NOMO-1 treated with dmso at 0.1 percent for 144 hours (cell line): ENCODE measurements around the gene POLDIP3.
"Not testable (repeated sequence)": the region's sequence is repeated elsewhere in the genome, so short reads cannot be mapped to it uniquely, and the experiment has no call there.

Experiments used
- DNase-seq: peaks from one replicate; lab custom pipeline; 2025; ENCODE audit not compliant: unreplicated experiment; lab: John Stamatoyannopoulos, UW

Gene POLDIP3

DNA sequence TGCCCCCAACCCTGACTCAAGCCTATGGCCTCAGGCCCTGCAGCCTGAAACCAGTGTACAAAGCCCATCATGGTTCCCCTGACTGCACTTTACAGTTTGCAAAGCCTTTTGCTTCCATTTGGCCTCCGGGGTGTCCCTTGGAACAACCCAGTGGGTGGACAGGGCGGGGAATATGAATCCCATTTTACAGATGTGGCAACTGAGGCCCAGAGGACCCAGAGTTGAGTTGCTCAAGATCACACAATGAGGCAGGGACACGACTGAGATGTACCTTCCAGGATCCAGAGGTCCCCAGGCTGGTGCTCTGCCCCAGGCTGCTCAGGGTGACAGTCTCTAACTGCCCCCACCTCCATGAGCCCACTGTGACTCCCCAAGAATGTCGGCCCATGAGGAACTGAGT is 5.4 kb upstream of the POLDIP3 start:
- no peak for DNase-seq

- no peak for DNase-seq
Measured at GRCh38 chr22:42619261-42620063, 4.8 kb upstream of the POLDIP3 start.

GRCh38 chr22:42617155-42617983 is 2.7 kb upstream of the POLDIP3 start:
- no peak for DNase-seq

GRCh38 chr22:42615860-42616175 is 1.1 kb upstream of the POLDIP3 start:
- not testable (repeated sequence) for DNase-seq

- DNase-seq: peak; percentile 97
Measured at GRCh38 chr22:42615092-42615859, 593 bp upstream of the POLDIP3 start.

DNA sequence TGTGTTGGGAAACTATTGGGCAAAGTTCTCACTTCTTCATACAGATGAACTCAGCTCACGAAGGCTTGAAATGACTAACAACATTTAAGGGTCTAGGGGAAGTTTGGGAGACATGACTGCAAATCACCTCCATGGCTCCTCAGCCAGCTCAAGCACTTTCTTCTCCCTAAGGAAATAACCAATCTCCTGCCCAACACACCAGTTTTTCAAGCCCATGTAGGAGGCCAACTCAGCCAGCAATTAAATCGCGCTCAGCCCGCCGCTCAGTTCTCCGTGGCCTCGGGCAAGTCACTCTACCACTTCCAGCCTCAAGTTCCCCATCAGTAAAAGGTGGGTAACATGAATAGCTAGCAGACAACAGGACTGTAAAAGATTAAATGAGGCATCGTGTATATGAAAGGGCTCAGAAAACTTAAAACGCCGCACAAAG is 796 bp downstream of the POLDIP3 start:
- DNase-seq: peak; percentile 37

DNA sequence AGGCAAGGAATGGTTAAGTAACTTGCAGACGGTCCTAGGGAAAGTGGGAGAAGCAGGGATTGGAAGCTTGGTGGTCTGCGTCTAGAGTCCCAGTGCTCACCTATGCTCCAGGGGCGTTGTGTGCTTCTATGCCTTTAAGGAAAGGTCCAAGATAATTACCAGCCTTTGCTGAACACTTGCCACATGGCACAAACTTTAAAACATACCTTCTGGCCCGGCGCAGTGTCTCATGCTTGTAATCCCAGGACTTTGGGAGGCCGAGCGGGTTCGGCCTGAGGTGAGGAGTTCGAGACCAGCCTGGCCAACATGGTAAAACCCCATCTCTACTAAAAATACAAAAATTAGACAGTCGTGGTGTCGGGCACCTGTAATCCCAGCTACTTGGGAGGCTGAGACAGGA is 2.3 kb downstream of the POLDIP3 start:
- no peak for DNase-seq

DNA sequence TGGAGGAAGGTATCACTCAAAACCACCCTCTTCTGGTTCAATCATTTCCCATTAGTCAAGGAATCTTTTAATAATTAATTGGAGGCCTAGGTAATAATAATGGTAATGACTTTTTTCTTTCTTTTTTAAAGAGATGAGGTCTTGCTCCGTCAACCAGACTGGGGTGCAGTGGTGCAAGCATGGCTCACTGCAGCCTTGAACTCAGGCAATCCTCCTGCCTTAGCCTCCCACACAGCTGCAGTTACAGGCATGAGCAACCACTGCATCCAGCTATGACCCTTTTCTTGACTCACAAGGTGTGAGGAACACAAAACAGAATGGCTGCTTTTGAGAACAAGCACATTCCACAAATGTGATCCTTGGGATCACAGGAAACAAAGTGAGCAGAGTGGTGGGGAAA is 3.6 kb downstream of the POLDIP3 start:
- DNase-seq: no peak

DNA sequence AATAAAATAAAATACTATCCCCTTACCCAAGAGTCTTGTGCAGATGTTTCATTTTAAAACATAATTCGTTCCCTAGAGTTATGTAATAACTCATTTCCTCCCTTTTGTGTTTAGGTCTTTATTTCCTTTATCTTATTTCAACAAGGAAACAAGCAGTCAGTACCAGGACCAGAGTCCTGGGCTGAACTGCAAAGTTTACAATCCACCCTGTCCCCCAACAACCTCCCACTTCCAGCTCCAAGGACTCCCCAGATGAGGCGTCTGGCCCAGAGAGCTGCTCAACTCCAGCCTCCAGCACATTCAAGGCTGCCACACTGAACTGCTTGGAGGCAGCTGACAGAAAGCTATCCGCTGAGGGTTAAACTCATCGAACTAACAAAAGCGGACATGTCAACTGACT is 4.5 kb downstream of the POLDIP3 start:
- no peak for DNase-seq

DNA sequence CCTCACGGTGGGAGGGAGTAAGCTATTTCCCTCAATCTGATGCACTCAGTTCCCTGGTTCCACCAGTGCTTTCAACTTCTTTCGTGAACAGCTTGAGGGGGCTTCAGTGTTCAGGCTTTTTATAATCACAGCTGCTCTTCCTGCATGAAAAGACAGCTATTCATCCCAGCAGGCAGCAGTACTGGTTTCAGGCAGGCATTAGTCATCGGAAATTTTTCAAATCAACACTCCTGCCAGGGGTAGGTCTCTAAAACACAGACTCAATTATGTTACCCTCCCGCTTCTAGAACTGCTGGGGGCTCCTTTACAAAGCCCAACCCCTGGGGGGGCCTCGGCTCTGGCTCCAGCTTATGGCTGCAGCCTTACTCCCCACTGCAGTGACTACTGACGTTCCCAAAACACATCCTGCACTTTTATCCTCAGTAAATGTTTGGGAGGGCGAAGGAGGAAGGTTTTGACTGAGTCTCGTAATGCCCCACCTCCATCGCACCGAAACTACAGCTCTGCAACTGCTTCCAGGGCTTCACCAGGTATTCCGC is 5.8 kb downstream of the POLDIP3 start:
- no peak for DNase-seq

DNA sequence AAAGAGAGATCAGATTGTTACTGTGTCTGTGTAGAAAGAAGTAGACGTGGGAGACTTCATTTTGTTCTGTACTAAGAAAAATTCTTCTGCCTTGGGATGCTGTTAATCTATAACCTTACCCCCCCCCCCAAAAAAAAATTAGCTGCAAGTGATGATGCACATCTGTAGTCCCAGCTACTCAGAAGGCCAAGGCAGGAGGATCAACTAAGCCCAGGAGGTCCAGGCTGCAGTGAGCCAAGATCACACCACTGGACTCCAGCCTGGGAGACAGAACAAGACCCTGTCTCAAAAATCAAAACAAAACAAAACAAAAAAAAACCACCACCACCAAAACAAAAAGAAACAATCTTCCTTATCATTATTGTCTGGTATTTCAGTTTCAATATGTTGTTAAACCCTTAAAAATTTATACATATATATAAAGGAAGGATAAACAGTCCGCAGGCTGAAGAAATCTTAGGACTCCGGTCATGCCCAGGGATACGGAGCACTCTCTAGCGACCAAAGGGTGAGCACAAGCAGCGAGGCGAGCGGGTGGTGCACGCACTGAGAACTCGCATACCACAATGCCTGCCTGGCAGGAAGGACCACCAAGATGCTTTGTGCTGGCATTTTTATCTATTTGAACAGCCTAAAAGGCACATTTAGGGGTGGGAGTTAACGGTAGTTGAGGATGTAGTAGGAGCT is 6.4 kb downstream of the POLDIP3 start:
- DNase-seq: no peak

DNA sequence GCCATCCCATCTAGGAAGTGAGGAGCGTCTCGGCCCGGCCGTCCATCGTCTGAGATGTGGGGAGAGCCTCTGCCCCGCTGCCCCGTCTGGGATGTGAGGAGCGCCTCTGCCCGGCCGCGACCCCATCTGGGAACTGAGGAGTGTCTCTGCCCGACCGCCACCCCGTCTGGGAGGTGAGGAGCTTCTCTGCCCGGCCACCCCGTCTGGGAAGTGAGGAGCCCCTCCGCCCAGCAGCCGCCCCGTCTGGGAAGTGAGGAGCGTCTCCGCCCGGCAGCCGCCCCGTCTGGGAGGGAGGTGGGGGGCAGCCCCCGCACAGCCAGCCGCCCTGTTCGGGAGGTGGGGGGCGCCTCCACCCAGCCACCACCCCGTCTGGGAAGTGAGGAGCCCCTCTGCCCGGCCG is 7.0 kb downstream of the POLDIP3 start:
- DNase-seq: not testable (repeated sequence)

DNA sequence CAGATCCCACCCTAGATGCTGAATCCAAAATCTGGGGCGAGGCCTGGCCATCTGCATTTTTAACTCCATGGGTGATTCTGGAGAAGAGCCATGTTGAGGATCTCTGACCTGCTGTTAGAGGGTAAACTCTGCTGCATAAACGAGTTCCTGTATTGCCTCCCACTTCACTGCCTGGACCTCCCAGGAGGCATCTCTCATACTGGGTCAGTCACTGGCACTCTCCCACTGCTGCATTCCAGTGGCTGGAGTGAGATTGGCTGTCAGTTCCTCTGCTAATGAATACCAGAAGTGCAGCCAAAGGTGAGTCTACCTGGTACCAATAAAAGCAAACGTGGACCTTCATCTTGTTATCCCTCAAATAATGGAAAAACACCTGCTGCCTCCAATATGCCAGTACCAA is 10.3 kb downstream of the POLDIP3 start:
- DNase-seq: no peak

DNA sequence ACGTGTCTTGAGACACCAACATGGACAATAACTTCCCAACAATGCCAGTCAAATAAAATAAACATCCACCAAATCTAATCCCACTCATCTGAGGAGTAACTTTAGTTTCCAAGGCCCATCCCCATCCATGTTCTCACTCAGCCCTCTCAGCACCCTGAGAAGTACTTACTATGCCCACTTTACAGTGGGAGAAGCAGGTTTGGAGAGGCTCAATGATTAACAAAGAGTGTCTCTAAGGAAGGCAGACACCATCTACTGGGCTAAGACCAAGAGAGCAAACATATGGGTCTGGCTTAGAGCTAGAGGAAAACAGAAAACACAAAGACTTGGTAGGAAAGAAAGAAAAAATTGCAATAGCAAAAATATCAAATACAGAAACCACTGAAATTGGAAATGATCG is 11.3 kb downstream of the POLDIP3 start:
- DNase-seq: no peak

- DNase-seq: no peak
Measured at GRCh38 chr22:42602470-42602869, 12.2 kb downstream of the POLDIP3 start.

DNA sequence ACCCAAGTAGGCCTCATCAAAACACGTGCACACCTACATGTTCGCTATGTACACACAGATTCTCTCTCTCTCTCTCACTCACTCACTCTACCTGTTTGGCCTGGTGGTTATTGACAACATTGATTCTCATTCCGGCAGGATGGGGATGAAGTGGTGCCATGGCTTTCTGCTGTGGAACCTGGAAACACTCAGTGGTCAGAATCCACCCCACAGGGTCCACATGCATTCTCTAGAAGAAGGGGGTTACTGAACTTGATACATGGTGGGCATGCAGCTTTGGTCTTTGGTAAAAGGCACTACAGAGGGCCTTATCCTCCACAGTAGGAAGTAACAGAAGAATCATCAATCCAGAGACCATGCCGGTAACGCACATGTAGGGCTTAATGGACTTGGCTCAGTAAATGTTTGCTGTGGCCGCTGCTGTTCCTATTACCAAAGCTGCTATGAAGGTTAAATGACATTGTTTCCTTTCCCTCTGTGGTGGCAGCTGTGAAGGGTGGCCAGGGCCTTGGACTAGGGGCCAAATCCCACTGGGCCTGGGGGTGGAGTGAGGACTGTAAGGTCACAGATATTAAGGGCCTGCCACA is 12.7 kb downstream of the POLDIP3 start:
- DNase-seq: no peak

DNA sequence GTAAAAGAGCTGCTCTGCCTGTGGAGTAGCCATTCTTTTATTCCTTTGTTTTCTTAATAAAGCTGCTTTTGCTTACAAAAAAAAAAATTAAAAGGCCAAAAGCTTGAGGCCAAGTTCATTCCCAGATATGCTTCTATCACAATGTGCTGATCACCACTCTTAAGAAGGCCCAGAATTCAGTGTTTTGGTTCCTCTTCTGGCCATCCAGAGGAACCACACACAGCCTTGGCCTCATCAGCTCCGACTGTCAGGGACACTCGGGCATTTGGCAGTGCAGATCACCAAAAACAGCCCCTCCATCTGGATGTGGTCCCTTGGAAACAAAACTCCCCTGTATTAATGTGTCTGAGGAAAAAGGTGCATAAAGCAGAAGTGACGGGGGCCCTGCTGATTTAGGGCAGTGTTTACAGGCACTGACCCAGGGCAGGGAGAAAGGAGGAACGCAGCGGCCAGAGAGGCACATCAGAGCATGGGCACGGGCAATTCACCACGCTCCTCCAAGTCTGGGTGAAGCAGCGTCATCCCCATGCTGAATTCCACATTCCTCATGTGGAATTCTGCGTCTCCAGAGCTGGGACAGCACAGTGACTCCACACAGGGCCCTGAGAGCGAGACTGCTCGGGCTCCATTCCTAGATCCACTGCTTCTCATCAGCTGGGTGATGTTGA is 17.7 kb downstream of the POLDIP3 start:
- no peak for DNase-seq

DNA sequence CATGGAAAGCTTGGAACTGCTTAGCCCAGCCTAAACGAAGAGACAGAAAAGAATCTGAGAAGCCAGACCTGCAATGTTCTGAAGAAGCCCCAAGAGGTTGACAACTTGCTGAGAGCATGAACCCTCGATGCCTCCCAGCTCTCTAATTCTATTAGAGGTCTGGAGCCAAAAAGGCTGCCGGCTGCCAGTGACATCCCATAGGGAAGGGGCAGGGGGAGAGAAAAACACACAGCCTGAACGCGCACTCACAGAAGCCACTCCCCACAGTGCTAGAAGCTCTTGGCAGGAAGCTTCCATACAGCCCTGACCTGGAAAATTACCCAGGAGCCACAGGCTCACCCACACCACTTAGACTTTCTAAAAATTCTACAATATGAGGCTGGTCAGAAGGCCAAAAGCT is 18.3 kb downstream of the POLDIP3 start:
- DNase-seq: no peak

DNA sequence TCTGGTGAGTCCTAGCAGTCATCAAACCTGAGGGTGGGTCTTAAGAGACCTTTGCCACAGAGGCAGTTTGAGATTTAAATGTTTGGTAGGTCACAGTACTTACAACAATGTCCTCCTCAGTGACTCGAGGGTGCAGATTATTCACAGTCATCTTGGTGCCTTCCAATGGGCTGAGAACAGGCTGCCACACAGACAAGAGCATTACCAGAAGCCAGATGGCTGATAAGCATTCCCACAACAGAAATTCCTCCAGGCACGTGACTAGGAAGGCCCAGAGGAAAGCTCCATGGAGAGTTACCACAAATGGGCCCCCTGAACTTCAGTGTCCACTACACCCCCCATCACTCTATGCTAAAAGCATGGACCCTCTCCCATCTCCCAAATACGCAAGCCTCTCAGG is 19.2 kb downstream of the POLDIP3 start:
- no peak for DNase-seq

DNA sequence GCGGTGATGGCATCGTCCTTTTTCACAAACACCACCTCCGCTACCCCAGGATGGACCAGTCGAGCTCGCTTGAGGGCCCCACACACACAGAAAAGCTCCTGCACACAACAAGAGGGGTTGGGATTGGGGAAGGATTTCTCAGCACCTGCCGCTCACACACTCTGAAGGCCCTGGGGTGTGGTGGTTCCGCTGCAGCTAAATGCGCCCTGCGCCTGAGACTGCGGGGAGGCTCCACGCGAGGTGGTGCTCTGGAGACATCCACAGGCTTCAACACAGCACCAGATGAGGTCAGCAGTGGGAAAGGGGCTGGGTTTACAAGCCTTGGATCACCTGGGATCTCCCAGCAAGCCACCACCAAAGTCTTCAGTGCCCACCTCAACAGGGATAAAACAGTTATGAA is 22.7 kb downstream of the POLDIP3 start:
- DNase-seq: no peak
